GM19468 (cell line): ENCODE data around the gene RINT1.
"Not testable (repeated sequence)": the region's sequence is repeated elsewhere in the genome, so short reads cannot be mapped to it uniquely, and the experiment has no call there.

Experiments used
- ATAC-seq: cut with Tn5 transposase; IDR thresholded peaks from one replicate; pipeline ENCODE4 v1.9.1; 2021; ENCODE audit warnings: mild to moderate bottlenecking, moderate library complexity, moderate number of reproducible peaks; ENCODE audit not compliant: unreplicated experiment; ENCODE audit errors: extremely low read depth

RINT1 gene

GRCh38 chr7:105591522-105591921 is 59.5 kb downstream of the RINT1 start:
- ATAC-seq, result no peak

- no peak for ATAC-seq
Observed at GRCh38 chr7:105594034-105594433, 62.0 kb downstream of the RINT1 start.

GRCh38 chr7:105596866-105597265 is 64.9 kb downstream of the RINT1 start:
- no peak for ATAC-seq

GRCh38 chr7:105599080-105599479 is 67.1 kb downstream of the RINT1 start:
- not testable (repeated sequence) for ATAC-seq

- no peak for ATAC-seq
Observed at GRCh38 chr7:105599551-105599950, 67.5 kb downstream of the RINT1 start.

GRCh38 chr7:105600720-105601550 is 68.9 kb downstream of the RINT1 start:
- ATAC-seq, result no peak

- ATAC-seq, result no peak
Observed at GRCh38 chr7:105602325-105603305, 70.6 kb downstream of the RINT1 start.

- no peak for ATAC-seq
Observed at GRCh38 chr7:105610165-105610930, 78.3 kb downstream of the RINT1 start.

GRCh38 chr7:105611856-105612775 is 80.1 kb downstream of the RINT1 start:
- no peak for ATAC-seq

GRCh38 chr7:105612806-105613205 is 80.8 kb downstream of the RINT1 start:
- no peak for ATAC-seq

GRCh38 chr7:105613611-105614330 is 81.8 kb downstream of the RINT1 start:
- ATAC-seq, result no peak

GRCh38 chr7:105614341-105614840 is 82.4 kb downstream of the RINT1 start:
- ATAC-seq, result no peak
